NB4 (cell line): ENCODE results near the gene P2RY11.

Experiments
- DNase-seq: peaks from one replicate; pipeline ENCODE4 v3.0.0; 2010; ENCODE audit warnings: low read depth
- H3K4me3 ChIP-seq: one replicate; pipeline ENCODE4 v1.5.1; 2011; ENCODE audit warnings: mild to moderate bottlenecking, low read depth, low read length, moderate library complexity
- MYC ChIP-seq: IDR thresholded peaks from 2 replicates; pipeline ENCODE4 v1.6.1; 2011; ENCODE audit warnings: low read depth, low read length
- POLR2A ChIP-seq: IDR thresholded peaks from 2 replicates; pipeline ENCODE4 v1.6.1; 2011; ENCODE audit warnings: mild to moderate bottlenecking; ENCODE audit not compliant: insufficient read length; ENCODE audit errors: extremely low read depth
- TF ChIP-seq, protein P1 (sequence below): IDR thresholded peaks from 2 replicates; pipeline ENCODE4 v1.6.1; 2011; ENCODE audit warnings: low read depth, low read length
- TF ChIP-seq, protein P2 (sequence below): IDR thresholded peaks from one replicate; pipeline ENCODE4 v1.5.1; 2012; ENCODE audit warnings: low read depth, low read length

Gene P2RY11

DNA sequence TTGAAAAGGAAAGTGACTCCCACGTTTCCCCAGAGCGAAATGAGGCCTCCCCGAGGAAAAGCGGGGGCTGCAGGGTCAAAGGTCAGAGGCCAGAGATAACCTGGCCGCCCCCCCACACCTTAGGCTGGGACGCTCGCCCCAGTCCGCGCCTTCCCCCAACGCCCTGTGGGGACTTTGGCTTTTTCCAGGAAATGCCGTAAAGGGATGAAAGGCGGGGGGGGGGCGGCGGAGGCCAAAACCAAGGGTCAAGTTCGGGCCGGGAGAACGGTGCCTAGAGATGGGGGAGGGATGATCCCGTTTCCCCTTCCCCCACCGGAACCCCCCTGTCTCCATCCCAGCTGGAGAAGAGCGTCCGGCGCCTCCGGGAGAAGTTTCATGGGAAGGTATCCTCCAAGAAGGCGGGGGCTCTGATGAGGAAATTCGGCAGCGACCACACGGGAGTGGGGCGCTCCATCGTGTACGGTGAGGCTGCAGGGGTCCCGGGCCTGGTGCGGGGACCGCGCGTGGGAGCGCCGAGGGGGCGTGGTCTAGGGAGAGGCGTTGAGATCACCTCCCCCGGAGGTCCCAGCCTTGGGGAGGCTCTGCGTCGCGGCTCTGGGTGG is 24.8 kb upstream of the P2RY11 start:
- peak; percentile 62 for DNase-seq
- TF ChIP-seq, protein P1, sequence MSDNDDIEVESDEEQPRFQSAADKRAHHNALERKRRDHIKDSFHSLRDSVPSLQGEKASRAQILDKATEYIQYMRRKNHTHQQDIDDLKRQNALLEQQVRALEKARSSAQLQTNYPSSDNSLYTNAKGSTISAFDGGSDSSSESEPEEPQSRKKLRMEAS, result no peak
- TF ChIP-seq POLR2A (no peak), MYC (no peak)
- TF ChIP-seq, protein P2, sequence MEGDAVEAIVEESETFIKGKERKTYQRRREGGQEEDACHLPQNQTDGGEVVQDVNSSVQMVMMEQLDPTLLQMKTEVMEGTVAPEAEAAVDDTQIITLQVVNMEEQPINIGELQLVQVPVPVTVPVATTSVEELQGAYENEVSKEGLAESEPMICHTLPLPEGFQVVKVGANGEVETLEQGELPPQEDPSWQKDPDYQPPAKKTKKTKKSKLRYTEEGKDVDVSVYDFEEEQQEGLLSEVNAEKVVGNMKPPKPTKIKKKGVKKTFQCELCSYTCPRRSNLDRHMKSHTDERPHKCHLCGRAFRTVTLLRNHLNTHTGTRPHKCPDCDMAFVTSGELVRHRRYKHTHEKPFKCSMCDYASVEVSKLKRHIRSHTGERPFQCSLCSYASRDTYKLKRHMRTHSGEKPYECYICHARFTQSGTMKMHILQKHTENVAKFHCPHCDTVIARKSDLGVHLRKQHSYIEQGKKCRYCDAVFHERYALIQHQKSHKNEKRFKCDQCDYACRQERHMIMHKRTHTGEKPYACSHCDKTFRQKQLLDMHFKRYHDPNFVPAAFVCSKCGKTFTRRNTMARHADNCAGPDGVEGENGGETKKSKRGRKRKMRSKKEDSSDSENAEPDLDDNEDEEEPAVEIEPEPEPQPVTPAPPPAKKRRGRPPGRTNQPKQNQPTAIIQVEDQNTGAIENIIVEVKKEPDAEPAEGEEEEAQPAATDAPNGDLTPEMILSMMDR, result no peak
- peak overlapping the region; percentile 68 for H3K4me3 ChIP-seq

DNA sequence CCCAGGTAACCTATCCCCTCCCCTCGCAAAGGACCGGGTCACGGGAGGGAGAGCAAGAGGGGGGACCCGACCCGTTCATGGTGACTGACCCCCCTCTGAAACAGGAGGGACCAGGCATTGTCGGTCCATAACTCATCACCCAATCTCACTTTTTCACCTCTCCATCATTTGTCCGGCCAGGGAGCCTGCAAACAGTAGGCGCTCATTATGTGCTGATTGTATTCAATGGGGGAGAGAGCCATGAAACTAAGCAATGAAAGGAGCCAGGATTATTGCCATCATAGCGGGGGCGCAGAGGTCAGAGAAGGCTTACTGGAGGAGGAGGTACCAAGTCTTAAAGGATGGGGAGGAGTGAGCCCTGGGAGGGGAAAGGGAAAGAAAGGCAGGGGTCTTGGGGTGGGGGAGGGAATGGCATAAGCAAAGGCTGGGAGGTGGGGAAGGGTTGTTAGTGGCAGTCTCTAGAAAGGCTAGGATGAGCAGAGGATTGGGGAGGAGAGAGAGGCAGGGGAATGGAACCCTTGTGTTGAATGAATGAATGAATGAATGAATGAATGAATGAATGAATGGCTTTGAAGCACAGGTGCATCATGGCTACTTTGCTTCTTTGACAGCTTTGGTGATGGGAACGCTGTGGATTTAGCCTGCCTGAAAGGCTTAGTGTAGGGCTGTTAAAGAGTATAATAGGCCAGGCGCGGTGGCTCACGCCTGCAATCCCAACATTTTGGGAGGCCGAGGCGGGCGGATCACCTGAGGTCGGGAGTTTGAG is 24.0 kb upstream of the P2RY11 start:
- H3K4me3 ChIP-seq, result no peak overlapping the region
- peak; percentile 22 for DNase-seq
- TF ChIP-seq POLR2A (no peak), MYC (no peak)
- TF ChIP-seq, protein P2, result no peak
- TF ChIP-seq, protein P1, result no peak

DNA sequence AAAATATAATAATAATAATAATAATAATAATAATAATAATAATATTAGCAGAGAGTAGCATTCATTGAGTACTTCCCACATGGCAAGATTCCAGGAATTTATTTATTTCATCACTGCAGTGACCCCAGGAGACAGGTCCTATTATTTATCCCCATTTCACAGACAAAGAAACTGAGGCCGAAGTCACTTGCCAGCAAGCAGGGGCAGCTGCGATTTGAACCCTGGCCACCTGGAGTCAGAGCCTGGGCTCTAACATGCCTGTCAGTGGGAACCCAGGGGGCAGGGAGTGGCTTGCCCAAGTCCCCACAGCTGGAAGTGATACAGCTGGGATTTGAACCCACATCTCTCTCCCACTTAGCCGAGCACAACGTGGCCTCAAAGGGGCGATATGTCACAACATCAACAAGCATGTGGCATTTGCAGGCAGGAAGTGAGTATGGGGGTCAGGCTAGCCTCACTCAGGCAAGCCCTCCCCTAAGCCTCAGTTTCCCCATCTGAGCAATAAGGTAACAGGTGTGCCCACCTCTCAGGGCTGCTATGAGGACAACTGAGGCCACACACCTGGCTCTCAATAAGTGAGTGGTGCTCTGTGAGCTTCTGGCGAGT is 22.4 kb upstream of the P2RY11 start:
- no peak overlapping the region for H3K4me3 ChIP-seq
- peak; percentile 50 for DNase-seq
- TF ChIP-seq MYC (no peak), POLR2A (no peak)
- TF ChIP-seq, protein P1, result no peak
- TF ChIP-seq, protein P2, result no peak

DNA sequence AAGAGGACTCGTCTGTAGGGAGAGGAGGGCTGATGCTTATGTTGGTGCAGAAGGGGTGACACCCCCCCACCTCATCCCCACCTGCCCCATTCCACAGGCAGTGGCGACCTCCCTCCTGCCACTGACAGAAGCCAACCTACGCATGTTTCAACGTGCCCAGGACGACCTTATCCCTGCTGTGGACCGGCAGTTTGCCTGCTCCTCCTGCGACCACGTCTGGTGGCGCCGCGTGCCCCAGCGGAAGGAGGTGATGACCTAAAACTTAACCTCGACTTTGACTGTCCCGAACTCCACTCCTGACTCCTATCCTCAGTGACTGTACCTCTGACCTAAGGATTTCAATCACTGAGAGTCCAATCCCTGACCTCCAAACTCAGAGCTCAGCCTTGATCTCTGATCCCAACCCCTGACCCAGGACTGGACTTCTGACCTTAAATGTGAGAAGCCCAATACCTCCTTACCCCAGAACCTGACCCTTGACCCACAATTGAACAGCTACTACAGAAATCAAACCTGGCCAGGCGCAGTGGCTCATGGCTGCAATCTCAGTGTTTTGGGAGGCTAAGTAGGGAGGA is 21.6 kb upstream of the P2RY11 start:
- TF ChIP-seq, protein P1, result no peak
- TF ChIP-seq, protein P2, result no peak
- TF ChIP-seq MYC (no peak), POLR2A (no peak)
- DNase-seq, result peak; percentile 34
- no peak overlapping the region for H3K4me3 ChIP-seq

DNA sequence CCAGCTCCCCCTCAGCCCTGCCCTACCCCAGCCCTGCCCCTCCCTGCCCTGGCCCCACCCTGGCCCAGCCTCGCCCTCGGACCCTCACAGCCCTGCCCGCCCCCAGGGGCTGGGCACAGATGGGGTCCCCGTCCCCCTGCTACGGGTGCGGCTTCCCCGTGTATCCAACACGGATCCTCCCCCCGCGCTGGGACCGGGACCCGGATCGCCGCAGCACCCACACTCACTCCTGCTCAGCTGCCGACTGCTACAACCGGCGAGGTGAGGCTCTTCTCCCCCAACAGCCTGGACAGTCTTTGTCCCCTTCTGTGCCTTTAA is 20.2 kb upstream of the P2RY11 start:
- no peak overlapping the region for H3K4me3 ChIP-seq
- TF ChIP-seq POLR2A, result no peak
- TF ChIP-seq, protein P1, result no peak
- TF ChIP-seq, protein P2, result no peak
- TF ChIP-seq MYC, result no peak
- peak; percentile 30 for DNase-seq
